ENCODE results near the gene NCKAP5L. TPM values are rescaled to one million over a fixed set of nuclear protein-coding genes. Genes with fewer than 3 reads are reported as not detected.
A peak's percentile ranks its signal among the peaks of the same experiment; 100 is the strongest.

The NCKAP5L gene
- total RNA-seq, 1 donor from 2014 or later: 44.4 TPM

- Mint-ChIP-seq H3K4me1 (peaks cover 46% of the 10 kb centered on the region), H3K36me3 (no peaks in the 10 kb centered on the region), H3K27me3 (ENCODE audit: low read depth) (peaks cover 8% of the 10 kb centered on the region), H3K27ac (no peak overlapping the region), H3K9me3 (no peaks in the 10 kb centered on the region), H3K4me3 (no peak overlapping the region)
- DNase-seq (ENCODE audit: low spot score in 2 of 2, unreplicated experiment in 2 of 2): no peak
- no peak for TF ChIP-seq CTCF (IDR thresholded peaks at IDR 0.05; ENCODE audit: unreplicated experiment)
Observed at GRCh38 chr12:49870501-49871262, 42.5 kb upstream of the NCKAP5L start.

GRCh38 chr12:49869816-49870500 is 41.7 kb upstream of the NCKAP5L start:
- Mint-ChIP-seq H3K4me3 (no peak overlapping the region), H3K9me3 (no peaks in the 10 kb centered on the region), H3K27me3 (ENCODE audit: low read depth) (peaks cover 15% of the 10 kb centered on the region), H3K27ac (peak overlapping the region; percentile 55), H3K4me1 (peaks cover 46% of the 10 kb centered on the region), H3K36me3 (no peaks in the 10 kb centered on the region)
- no peak for TF ChIP-seq CTCF (IDR thresholded peaks at IDR 0.05; ENCODE audit: unreplicated experiment)
- DNase-seq (ENCODE audit: low spot score in 2 of 2, unreplicated experiment in 2 of 2): no peak

- Mint-ChIP-seq H3K4me1 (peaks cover 46% of the 10 kb centered on the region), H3K9me3 (no peaks in the 10 kb centered on the region), H3K36me3 (no peaks in the 10 kb centered on the region), H3K27ac (peak overlapping the region; percentile 85), H3K27me3 (ENCODE audit: low read depth) (peaks cover 20% of the 10 kb centered on the region), H3K4me3 (peak overlapping the region; percentile 37)
- peak; percentile 53 to 80 for DNase-seq (ENCODE audit: low spot score in 2 of 2, unreplicated experiment in 2 of 2)
- TF ChIP-seq CTCF (IDR thresholded peaks at IDR 0.05; ENCODE audit: unreplicated experiment): no peak
Observed at GRCh38 chr12:49868952-49869815, 41.0 kb upstream of the NCKAP5L start.

DNA sequence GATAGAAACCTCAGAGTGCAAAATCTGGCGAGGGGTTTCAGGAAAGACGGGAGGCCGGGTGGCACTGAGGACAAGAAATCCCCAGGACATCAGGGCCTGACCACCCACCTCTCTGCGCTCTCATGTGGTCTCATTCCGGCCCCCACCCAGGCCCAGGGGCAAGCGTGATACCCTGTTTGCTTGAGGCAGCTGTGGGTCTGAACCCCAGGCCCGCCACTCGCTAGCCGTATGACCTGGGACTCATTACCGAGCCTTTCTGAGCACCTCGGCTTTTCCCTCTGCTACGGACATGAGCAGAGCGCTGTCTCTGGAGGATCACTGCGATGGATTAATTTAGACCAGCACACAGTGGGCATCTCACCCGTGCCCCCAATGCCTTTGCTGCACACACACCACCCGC is 40.2 kb upstream of the NCKAP5L start:
- no peaks in the 10 kb centered on the region for H3K9me3 Mint-ChIP-seq
- H3K27ac Mint-ChIP-seq: peak overlapping the region; percentile 85
- H3K27me3 Mint-ChIP-seq (ENCODE audit: low read depth): peaks cover 25% of the 10 kb centered on the region
- H3K36me3 Mint-ChIP-seq: no peaks in the 10 kb centered on the region
- peaks cover 46% of the 10 kb centered on the region for H3K4me1 Mint-ChIP-seq
- no peak for DNase-seq (ENCODE audit: low spot score in 2 of 2, unreplicated experiment in 2 of 2)
- no peak overlapping the region for H3K4me3 Mint-ChIP-seq
- TF ChIP-seq CTCF (IDR thresholded peaks at IDR 0.05; ENCODE audit: unreplicated experiment): no peak

GRCh38 chr12:49867570-49868341 is 39.5 kb upstream of the NCKAP5L start:
- Mint-ChIP-seq H3K4me3 (peak overlapping the region; percentile 3), H3K36me3 (no peaks in the 10 kb centered on the region), H3K9me3 (no peaks in the 10 kb centered on the region), H3K27ac (peak overlapping the region; percentile 83), H3K27me3 (ENCODE audit: low read depth) (peaks cover 25% of the 10 kb centered on the region), H3K4me1 (peaks cover 46% of the 10 kb centered on the region)
- TF ChIP-seq CTCF (IDR thresholded peaks at IDR 0.05; ENCODE audit: unreplicated experiment): no peak
- DNase-seq (ENCODE audit: low spot score in 2 of 2, unreplicated experiment in 2 of 2): no peak

Measured in mesothelial cell of epicardium (in vitro differentiated cells).